RCC 7860 (cell line): ENCODE measurements around the gene NTM.

ENCODE experiments used
- DNase-seq: peaks from one replicate; pipeline ENCODE4 v3.0.0-alpha.2; 2015; ENCODE audit warnings: low spot score
- FAIRE-seq: peaks from 2 replicates; lab custom pipeline; 2012; peaks lifted over from hg19 to GRCh38; lab: Jason Lieb, UNC

The NTM gene

GRCh38 chr11:131874070-131874469, 503.7 kb downstream of the NTM start:
- DNase-seq (no peak), FAIRE-seq (no peak)

- DNase-seq (no peak), FAIRE-seq (no peak)
Observed at GRCh38 chr11:131875611-131876010, 505.2 kb downstream of the NTM start.

- FAIRE-seq, result no peak
Observed at GRCh38 chr11:131877246-131877942, 507.0 kb downstream of the NTM start.

GRCh38 chr11:131880316-131880715, 509.9 kb downstream of the NTM start:
- FAIRE-seq, result no peak
- DNase-seq, result no peak

More at GRCh38 chr11:131877246-131877942, 507.0 kb downstream of the NTM start:
- DNase-seq, result no peak

GRCh38 chr11:131880976-131881375, 510.6 kb downstream of the NTM start:
- no peak for DNase-seq
- FAIRE-seq, result no peak

- no peak for FAIRE-seq
Observed at GRCh38 chr11:131883332-131883731, 512.9 kb downstream of the NTM start.

GRCh38 chr11:131884461-131885073, 514.2 kb downstream of the NTM start:
- FAIRE-seq, result peak; percentile 76
- peak; percentile 78 for DNase-seq

More at GRCh38 chr11:131883332-131883731, 512.9 kb downstream of the NTM start:
- DNase-seq, result no peak

GRCh38 chr11:131885431-131885830, 515.0 kb downstream of the NTM start:
- FAIRE-seq (no peak), DNase-seq (no peak)

- FAIRE-seq (no peak), DNase-seq (peak; percentile 54)
Observed at GRCh38 chr11:131886201-131886600, 515.8 kb downstream of the NTM start.

GRCh38 chr11:131888230-131888855, 517.9 kb downstream of the NTM start:
- FAIRE-seq (peak; percentile 64), DNase-seq (peak; percentile 84)

GRCh38 chr11:131889146-131889577, 518.7 kb downstream of the NTM start:
- DNase-seq (peak; percentile 85), FAIRE-seq (peak; percentile 57)

- no peak for DNase-seq
- no peak for FAIRE-seq
Observed at GRCh38 chr11:131889760-131890581, 519.6 kb downstream of the NTM start.

- FAIRE-seq, result no peak
- DNase-seq, result no peak
Observed at GRCh38 chr11:131893103-131893890, 522.9 kb downstream of the NTM start.

- no peak for FAIRE-seq
- DNase-seq, result no peak
Observed at GRCh38 chr11:131893988-131894387, 523.6 kb downstream of the NTM start.

GRCh38 chr11:131894615-131895544, 524.5 kb downstream of the NTM start:
- DNase-seq, result peak; percentile 41

GRCh38 chr11:131895865-131896264, 525.5 kb downstream of the NTM start:
- DNase-seq (no peak), FAIRE-seq (no peak)

More at GRCh38 chr11:131894615-131895544, 524.5 kb downstream of the NTM start:
- no peak for FAIRE-seq

GRCh38 chr11:131896978-131897615, 526.7 kb downstream of the NTM start:
- no peak for FAIRE-seq
- DNase-seq, result peak; percentile 7

GRCh38 chr11:131897956-131898355, 527.5 kb downstream of the NTM start:
- FAIRE-seq, result no peak
- no peak for DNase-seq

- DNase-seq (no peak), FAIRE-seq (no peak)
Observed at GRCh38 chr11:131898949-131899348, 528.5 kb downstream of the NTM start.
